GM12891 (cell line): Measurements from ENCODE around the gene TNFAIP1.

Experiments used
- POLR2A ChIP-seq: IDR thresholded peaks from 2 replicates; pipeline ENCODE4 v1.6.1; 2011; ENCODE audit warnings: low read depth, low read length, control low read depth
- POLR2AphosphoS5 ChIP-seq: IDR thresholded peaks from 2 replicates; pipeline ENCODE4 v1.6.1; 2011; ENCODE audit warnings: low read depth, low read length, control low read depth
- SPI1 ChIP-seq: IDR thresholded peaks from 2 replicates; pipeline ENCODE4 v1.6.1; 2011; ENCODE audit warnings: low read depth, low read length, control low read depth
- TAF1 ChIP-seq: IDR thresholded peaks from 2 replicates; pipeline ENCODE4 v1.6.1; 2011; ENCODE audit warnings: low read depth, low read length, control low read depth

DNA sequence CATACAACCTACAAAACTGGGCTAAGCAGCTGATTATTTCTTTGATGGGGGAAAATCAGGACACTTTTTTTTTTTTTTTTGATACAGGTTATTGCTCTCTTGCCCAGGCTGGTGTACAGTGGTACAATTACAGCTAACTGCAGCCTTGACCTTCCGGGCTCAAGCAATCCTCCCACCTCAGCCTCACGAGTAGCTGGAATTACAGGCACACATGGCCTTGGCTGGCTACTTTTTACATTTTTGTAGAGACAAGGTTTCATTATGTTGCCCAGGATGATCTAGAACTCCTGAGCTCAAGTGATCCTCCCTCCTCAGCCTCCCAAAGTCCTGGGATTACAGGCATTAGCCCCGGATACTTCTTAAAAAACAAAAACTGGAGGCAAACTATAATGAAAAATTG, 37.1 kb upstream of the TNFAIP1 start:
- TF ChIP-seq POLR2A, result no peak
- no peak for TF ChIP-seq POLR2AphosphoS5
- no peak for TF ChIP-seq TAF1
- TF ChIP-seq SPI1, result no peak
